ENCODE results near the gene KRT71. TPM values are rescaled to one million over a fixed set of nuclear protein-coding genes. Genes with fewer than 3 reads are reported as not detected.

The KRT71 gene
- total RNA-seq, 1 donor from 2014 or later: not detected

DNA sequence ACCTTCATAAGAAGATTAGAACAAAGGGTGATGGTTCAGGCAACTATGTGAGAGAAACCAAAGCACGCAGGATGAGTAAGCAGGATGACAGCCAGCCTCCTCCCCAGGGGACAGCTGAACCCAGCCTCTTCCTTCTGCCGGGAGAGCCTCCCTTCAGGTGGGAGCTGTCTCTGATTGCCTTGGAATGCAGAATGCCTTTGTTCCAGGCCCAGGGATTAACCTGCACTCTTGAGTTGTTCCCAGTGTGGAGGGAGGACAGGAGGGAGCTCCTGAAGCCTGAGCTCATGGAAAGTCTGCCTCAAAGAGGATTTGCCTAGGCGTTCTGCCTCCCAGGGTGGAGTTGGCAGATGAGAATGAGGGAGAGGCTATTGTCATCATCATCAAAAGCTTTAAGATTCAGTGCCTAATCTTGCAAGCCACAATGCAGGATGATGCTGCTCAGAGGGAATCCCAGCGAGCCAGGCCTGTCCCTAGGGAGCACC, 56.3 kb downstream of the KRT71 start:
- FAIRE-seq (peak; percentile 99), DNase-seq (ENCODE audit: low read depth) (peak; percentile 90)
- no peaks in the 10 kb centered on the region for H3K27me3 ChIP-seq (ENCODE audit: control insufficient read depth, insufficient read depth, low read length)
- TF ChIP-seq, protein P1, sequence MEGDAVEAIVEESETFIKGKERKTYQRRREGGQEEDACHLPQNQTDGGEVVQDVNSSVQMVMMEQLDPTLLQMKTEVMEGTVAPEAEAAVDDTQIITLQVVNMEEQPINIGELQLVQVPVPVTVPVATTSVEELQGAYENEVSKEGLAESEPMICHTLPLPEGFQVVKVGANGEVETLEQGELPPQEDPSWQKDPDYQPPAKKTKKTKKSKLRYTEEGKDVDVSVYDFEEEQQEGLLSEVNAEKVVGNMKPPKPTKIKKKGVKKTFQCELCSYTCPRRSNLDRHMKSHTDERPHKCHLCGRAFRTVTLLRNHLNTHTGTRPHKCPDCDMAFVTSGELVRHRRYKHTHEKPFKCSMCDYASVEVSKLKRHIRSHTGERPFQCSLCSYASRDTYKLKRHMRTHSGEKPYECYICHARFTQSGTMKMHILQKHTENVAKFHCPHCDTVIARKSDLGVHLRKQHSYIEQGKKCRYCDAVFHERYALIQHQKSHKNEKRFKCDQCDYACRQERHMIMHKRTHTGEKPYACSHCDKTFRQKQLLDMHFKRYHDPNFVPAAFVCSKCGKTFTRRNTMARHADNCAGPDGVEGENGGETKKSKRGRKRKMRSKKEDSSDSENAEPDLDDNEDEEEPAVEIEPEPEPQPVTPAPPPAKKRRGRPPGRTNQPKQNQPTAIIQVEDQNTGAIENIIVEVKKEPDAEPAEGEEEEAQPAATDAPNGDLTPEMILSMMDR (IDR thresholded peaks at IDR 0.05; ENCODE audit: insufficient read depth, low read length, severe bottlenecking): no peak
- H3K4me3 ChIP-seq (ENCODE audit: low read depth, low read length): no peak overlapping the region
- peaks cover 5% of the 10 kb centered on the region for H3K36me3 ChIP-seq (ENCODE audit: control insufficient read depth, insufficient read depth, low read length)

GRCh38 chr12:52496054-52496453, 56.9 kb downstream of the KRT71 start:
- no peak for DNase-seq (ENCODE audit: low read depth)
- TF ChIP-seq, protein P1 (IDR thresholded peaks at IDR 0.05; ENCODE audit: insufficient read depth, low read length, severe bottlenecking): no peak
- H3K27me3 ChIP-seq (ENCODE audit: control insufficient read depth, insufficient read depth, low read length): no peaks in the 10 kb centered on the region
- no peak overlapping the region for H3K4me3 ChIP-seq (ENCODE audit: low read depth, low read length)
- H3K36me3 ChIP-seq (ENCODE audit: control insufficient read depth, insufficient read depth, low read length): peaks cover 10% of the 10 kb centered on the region
- FAIRE-seq: no peak

DNA sequence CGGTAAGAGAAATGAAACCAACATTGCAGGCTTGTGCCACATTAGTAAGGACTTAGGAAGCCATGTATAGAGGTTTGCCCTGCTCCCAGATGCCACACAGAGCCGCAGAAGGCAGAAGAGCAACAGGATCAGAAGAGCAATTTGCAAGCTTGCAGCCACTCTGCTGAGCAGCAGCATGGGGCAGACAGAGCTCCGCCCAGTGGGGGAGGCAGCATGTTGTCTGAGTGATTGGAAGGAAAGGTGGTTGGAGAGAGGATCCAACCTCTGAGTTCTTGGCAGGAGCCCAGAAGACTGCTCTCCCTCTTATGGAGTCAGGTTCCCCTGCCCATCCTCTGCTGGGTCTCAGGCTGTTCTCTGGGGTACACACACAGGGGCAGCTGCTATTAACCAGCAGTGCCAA, 57.6 kb downstream of the KRT71 start:
- Histone ChIP-seq H3K36me3 (ENCODE audit: control insufficient read depth, insufficient read depth, low read length) (peaks cover 11% of the 10 kb centered on the region), H3K27me3 (ENCODE audit: control insufficient read depth, insufficient read depth, low read length) (no peaks in the 10 kb centered on the region), H3K4me3 (ENCODE audit: low read depth, low read length) (no peak overlapping the region)
- DNase-seq (ENCODE audit: low read depth): peak; percentile 77
- no peak for FAIRE-seq
- TF ChIP-seq, protein P1 (IDR thresholded peaks at IDR 0.05; ENCODE audit: insufficient read depth, low read length, severe bottlenecking): peak; percentile 31

DNA sequence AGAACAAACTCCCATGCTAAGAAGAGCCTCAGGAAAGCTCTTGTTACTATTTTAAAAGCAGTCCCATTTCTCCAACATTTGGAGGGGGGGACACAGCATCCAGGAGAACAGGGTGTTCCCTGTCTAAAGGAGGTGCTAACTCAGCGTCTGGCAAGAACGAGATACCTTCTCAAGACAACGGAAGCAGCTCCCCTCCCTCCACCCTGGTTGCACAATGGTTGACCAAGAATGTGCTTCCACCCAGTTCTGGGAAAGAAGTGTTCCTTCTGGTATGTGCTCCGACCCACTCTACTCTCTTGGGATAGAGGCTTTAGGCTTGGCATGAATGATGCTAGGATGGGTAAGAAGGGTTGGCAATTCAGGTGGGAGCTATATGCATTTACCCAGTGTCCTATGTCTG, 58.4 kb downstream of the KRT71 start:
- peak; percentile 99 for FAIRE-seq
- peak overlapping the region; percentile 2 for H3K4me3 ChIP-seq (ENCODE audit: low read depth, low read length)

GRCh38 chr12:52494100-52494499, 58.8 kb downstream of the KRT71 start:
- peak; percentile 36 for FAIRE-seq
- DNase-seq (ENCODE audit: low read depth): peak; percentile 92
- TF ChIP-seq, protein P1 (IDR thresholded peaks at IDR 0.05; ENCODE audit: insufficient read depth, low read length, severe bottlenecking): no peak
- peaks cover 19% of the 10 kb centered on the region for H3K36me3 ChIP-seq (ENCODE audit: control insufficient read depth, insufficient read depth, low read length)
- H3K4me3 ChIP-seq (ENCODE audit: low read depth, low read length): peak overlapping the region; percentile 2
- H3K27me3 ChIP-seq (ENCODE audit: control insufficient read depth, insufficient read depth, low read length): no peaks in the 10 kb centered on the region

More for the DNA sequence above, 58.4 kb downstream of the KRT71 start:
- DNase-seq (ENCODE audit: low read depth): peak; percentile 92
- TF ChIP-seq, protein P1 (IDR thresholded peaks at IDR 0.05; ENCODE audit: insufficient read depth, low read length, severe bottlenecking): no peak
- no peaks in the 10 kb centered on the region for H3K27me3 ChIP-seq (ENCODE audit: control insufficient read depth, insufficient read depth, low read length)
- H3K36me3 ChIP-seq (ENCODE audit: control insufficient read depth, insufficient read depth, low read length): peaks cover 18% of the 10 kb centered on the region

Other genes starting within 250 kb of the KRT71 start
- gene KRT83, start 231.7 kb downstream of the KRT71 start, total RNA-seq: 0.13 TPM in 1 of 2 replicates, not detected in the other
- not detected in 2 replicates for gene KRT85, start 185.7 kb downstream of the KRT71 start, total RNA-seq
- not detected in 2 replicates for gene KRT84, start 167.5 kb downstream of the KRT71 start, total RNA-seq
- not detected in 2 replicates for gene KRT82, start 146.8 kb downstream of the KRT71 start, total RNA-seq
- 1.8 and 7.3 TPM in 2 replicates for gene KRT75, start 118.8 kb downstream of the KRT71 start, total RNA-seq
- gene KRT6B, start 101.0 kb downstream of the KRT71 start, total RNA-seq: 287 and 1,881 TPM in 2 replicates
- gene KRT6C, start 79.3 kb downstream of the KRT71 start, total RNA-seq: 16.8 and 138 TPM in 2 replicates
- 13,929 and 17,192 TPM in 2 replicates for gene KRT6A, start 59.9 kb downstream of the KRT71 start, total RNA-seq
- gene KRT5, start 32.8 kb downstream of the KRT71 start, total RNA-seq: 6,770 and 10,597 TPM in 2 replicates
- 0.13 TPM in 1 of 2 replicates, not detected in the other for gene KRT74, start 20.7 kb upstream of the KRT71 start, total RNA-seq
- gene KRT72, start 48.3 kb upstream of the KRT71 start, total RNA-seq: not detected in 2 replicates
- not detected in 2 replicates for gene KRT73, start 65.4 kb upstream of the KRT71 start, total RNA-seq
- not detected in 2 replicates for gene KRT2, start 99.1 kb upstream of the KRT71 start, total RNA-seq
- gene KRT1, start 127.3 kb upstream of the KRT71 start, total RNA-seq: not detected in 2 replicates
- gene KRT77, start 150.4 kb upstream of the KRT71 start, total RNA-seq: under 0.01 TPM in 1 of 2 replicates, not detected in the other
- not detected in 2 replicates for gene KRT76, start 224.2 kb upstream of the KRT71 start, total RNA-seq
- under 0.01 and 0.13 TPM in 2 replicates for gene KRT3, start 243.0 kb upstream of the KRT71 start, total RNA-seq

Data from bronchial epithelial cell (primary cell).